GM23338 (cell line): ENCODE measurements around the gene RPLP1. TPM values are rescaled to one million over a fixed set of nuclear protein-coding genes. Genes with fewer than 3 reads are reported as not detected.

Experiments used
- ATAC-seq: fragments of 200-7000 bp; cut with Tn5 transposase; 3 replicates; pipeline ENCODE4 v1.9.1; 2020
- DNase-seq: peaks from one replicate; pipeline ENCODE4 v3.0.0-alpha.2; 2015; ENCODE audit warnings: low spot score
- H2AFZ ChIP-seq: fragments of 200-600 bp; sonication (generic); 2 replicates; pipeline ENCODE4 v1.8.0; 2016; ENCODE audit warnings: antibody characterized with exemption, mild to moderate bottlenecking, moderate library complexity
- H3F3A ChIP-seq: fragments of 200-600 bp; sonication (generic); replicated peaks from 2 replicates; pipeline ENCODE4 v1.8.0; 2017; ENCODE audit warnings: antibody characterized with exemption, mixed run types, low read depth
- H3K27ac ChIP-seq: fragments of 200-600 bp; sonication (generic); 2 replicates; pipeline ENCODE4 v1.6.1; 2016; ENCODE audit warnings: low read depth
- H3K27me3 ChIP-seq: fragments of 200-600 bp; sonication (generic); 2 replicates; pipeline ENCODE4 v1.8.0; 2016; ENCODE audit warnings: mild to moderate bottlenecking, mixed run types, moderate library complexity; ENCODE audit not compliant: insufficient read depth
- H3K36me3 ChIP-seq: fragments of 200-600 bp; sonication (generic); 2 replicates; pipeline ENCODE4 v1.8.0; 2016; ENCODE audit warnings: mild to moderate bottlenecking; ENCODE audit not compliant: insufficient read depth
- H3K4me1 ChIP-seq: fragments of 200-600 bp; sonication (generic); 2 replicates; pipeline ENCODE4 v1.8.0; 2016; ENCODE audit warnings: mild to moderate bottlenecking, moderate library complexity; ENCODE audit not compliant: insufficient read depth
- H3K4me2 ChIP-seq: fragments of 200-600 bp; sonication (generic); 2 replicates; pipeline ENCODE4 v1.7.1; 2017; ENCODE audit warnings: mixed run types
- H3K4me3 ChIP-seq: fragments of 200-600 bp; sonication (generic); 2 replicates; pipeline ENCODE4 v1.6.1; 2016; ENCODE audit warnings: mixed run types
- H3K79me2 ChIP-seq: fragments of 200-600 bp; sonication (generic); replicated peaks from 2 replicates; pipeline ENCODE4 v1.8.0; 2017; ENCODE audit warnings: mild to moderate bottlenecking; ENCODE audit not compliant: insufficient read depth
- H3K9me2 ChIP-seq: fragments of 200-600 bp; sonication (generic); 2 replicates; pipeline ENCODE4 v1.8.0; 2017; ENCODE audit not compliant: insufficient read depth
- H4K20me1 ChIP-seq: fragments of 200-600 bp; sonication (generic); replicated peaks from 2 replicates; pipeline ENCODE4 v1.8.0; 2017; ENCODE audit warnings: mild to moderate bottlenecking; ENCODE audit not compliant: insufficient read depth
- H3K27ac Mint-ChIP-seq: 2 replicates; pipeline ENCODE4 v1.8.0; 2020; ENCODE audit warnings: inconsistent platforms, mild to moderate bottlenecking, moderate library complexity, mixed read lengths
- H3K27me3 Mint-ChIP-seq: 3 replicates; pipeline ENCODE4 v1.8.0; 2022; ENCODE audit warnings: low read depth, mild to moderate bottlenecking, moderate library complexity, mixed read lengths, inconsistent platforms; ENCODE audit not compliant: insufficient read depth, poor library complexity
- H3K36me3 Mint-ChIP-seq: 3 replicates; pipeline ENCODE4 v1.8.0; 2021; ENCODE audit warnings: low read depth, mild to moderate bottlenecking, inconsistent platforms, moderate library complexity, mixed read lengths
- H3K4me1 Mint-ChIP-seq: 3 replicates; pipeline ENCODE4 v1.8.0; 2020; ENCODE audit warnings: mild to moderate bottlenecking, inconsistent platforms, mixed read lengths
- H3K4me3 Mint-ChIP-seq: 3 replicates; pipeline ENCODE4 v1.8.0; 2021; ENCODE audit warnings: moderate library complexity, mild to moderate bottlenecking, inconsistent platforms, mixed read lengths
- H3K9me3 Mint-ChIP-seq: 3 replicates; pipeline ENCODE4 v1.8.0; 2020; ENCODE audit warnings: moderate library complexity, mild to moderate bottlenecking, inconsistent platforms, mixed read lengths
- CREB1 ChIP-seq: fragments of 250-450 bp; sonication (Bioruptor Pico); IDR thresholded peaks from 2 replicates; pipeline ENCODE4 v1.5.0; 2020; ENCODE audit warnings: low read depth, mild to moderate bottlenecking, moderate library complexity
- CTCF ChIP-seq, 2 experiments: fragments of 200-600 bp in 1 of 2; sonication (generic) in 1 of 2; conservative IDR thresholded peaks; 2 replicates each; pipeline versions ENCODE4 v1.5.1 to v1.6.1; 2016 to 2017; ENCODE audit warnings: antibody characterized with exemption in 2 of 2, low read depth in 2 of 2, mild to moderate bottlenecking in 2 of 2, moderate library complexity in 1 of 2
- EZH2 ChIP-seq: fragments of 200-600 bp; sonication (generic); IDR thresholded peaks from one replicate; pipeline ENCODE4 v1.8.0; 2017; ENCODE audit warnings: antibody characterized with exemption, mild to moderate bottlenecking, low read depth; ENCODE audit not compliant: unreplicated experiment
- EZH2phosphoT487 ChIP-seq: fragments of 200-600 bp; sonication (generic); IDR thresholded peaks from one replicate; pipeline ENCODE4 v1.8.1; 2018; ENCODE audit warnings: antibody characterized with exemption; ENCODE audit not compliant: unreplicated experiment
- JUNB ChIP-seq: IDR thresholded peaks from one replicate; pipeline ENCODE4 v1.6.1; 2016; ENCODE audit warnings: antibody characterized with exemption; ENCODE audit not compliant: unreplicated experiment
- NANOG ChIP-seq: IDR thresholded peaks from 2 replicates; pipeline ENCODE4 v1.6.1; 2016; ENCODE audit warnings: antibody characterized with exemption, borderline replicate concordance
- POLR2AphosphoS5 ChIP-seq: IDR thresholded peaks from 2 replicates; pipeline ENCODE4 v1.6.1; 2016; ENCODE audit warnings: antibody characterized with exemption, low read depth
- REST ChIP-seq: IDR thresholded peaks from one replicate; pipeline ENCODE4 v1.6.1; 2018; ENCODE audit warnings: antibody characterized with exemption; ENCODE audit not compliant: unreplicated experiment
- STAT1 ChIP-seq: IDR thresholded peaks from one replicate; pipeline ENCODE4 v1.6.1; 2016; ENCODE audit warnings: antibody characterized with exemption; ENCODE audit not compliant: unreplicated experiment
- ZNF114 ChIP-seq: fragments of 250-450 bp; sonication (Bioruptor Pico); IDR thresholded peaks from 2 replicates; pipeline ENCODE4 v1.5.0; 2020; ENCODE audit warnings: mild to moderate bottlenecking, moderate library complexity
- ZNF331 ChIP-seq: fragments of 250-450 bp; sonication (Bioruptor Pico); IDR thresholded peaks from 2 replicates; pipeline ENCODE4 v1.5.0; 2020; ENCODE audit warnings: low read depth, mild to moderate bottlenecking, moderate library complexity
- polyA plus RNA-seq: library from polyadenylated mRNA; unstranded; fragments of >200 nt; fragmentation: Nextera tagmentation; extraction: Ambion mirVana; gene quantifications from 2 replicates; pipeline ENCODE4 v1.2.1, GENCODE V29; 2016
- total RNA-seq: library from RNA; depleted of rRNA; stranded (reverse); fragments of >200 nt; shearing (Covaris generic); gene quantifications from 2 replicates; pipeline ENCODE4 v1.2.3, GENCODE V29; 2014
- TF ChIP-seq, protein P1 (sequence below): fragments of 250-450 bp; sonication (Bioruptor Pico); IDR thresholded peaks from 2 replicates; pipeline ENCODE4 v1.5.0; 2020; ENCODE audit warnings: mild to moderate bottlenecking, moderate library complexity
- TF ChIP-seq, protein P2 (sequence below): IDR thresholded peaks from 2 replicates; pipeline ENCODE4 v1.6.1; 2016; ENCODE audit warnings: antibody characterized with exemption

RPLP1 gene
- total and polyA plus RNA-seq, 2 experiments from 2014 or later: 283 to 3,258 TPM

- ATAC-seq: no peak
- H3F3A ChIP-seq: no peaks in the 10 kb centered on the region
- DNase-seq: no peak
- Mint-ChIP-seq H3K4me3 (no peak overlapping the region), H3K27ac (no peak overlapping the region), H3K9me3 (no peaks in the 10 kb centered on the region), H3K27me3 (peaks cover 3% of the 10 kb centered on the region), H3K4me1 (peaks cover 2% of the 10 kb centered on the region; the same call in 2 of the 3 replicates), H3K36me3 (no peaks in the 10 kb centered on the region)
- H3K36me3 ChIP-seq: no peaks in the 10 kb centered on the region
- no peaks in the 10 kb centered on the region for H3K79me2 ChIP-seq
- no peaks in the 10 kb centered on the region; the same call in 1 of the 2 replicates for H4K20me1 ChIP-seq
- H3K27me3 ChIP-seq: no peaks in the 10 kb centered on the region
- H3K4me3 ChIP-seq: no peak overlapping the region
- no peak overlapping the region for H3K27ac ChIP-seq
- no peaks in the 10 kb centered on the region for H3K9me2 ChIP-seq
- TF ChIP-seq, protein P1, sequence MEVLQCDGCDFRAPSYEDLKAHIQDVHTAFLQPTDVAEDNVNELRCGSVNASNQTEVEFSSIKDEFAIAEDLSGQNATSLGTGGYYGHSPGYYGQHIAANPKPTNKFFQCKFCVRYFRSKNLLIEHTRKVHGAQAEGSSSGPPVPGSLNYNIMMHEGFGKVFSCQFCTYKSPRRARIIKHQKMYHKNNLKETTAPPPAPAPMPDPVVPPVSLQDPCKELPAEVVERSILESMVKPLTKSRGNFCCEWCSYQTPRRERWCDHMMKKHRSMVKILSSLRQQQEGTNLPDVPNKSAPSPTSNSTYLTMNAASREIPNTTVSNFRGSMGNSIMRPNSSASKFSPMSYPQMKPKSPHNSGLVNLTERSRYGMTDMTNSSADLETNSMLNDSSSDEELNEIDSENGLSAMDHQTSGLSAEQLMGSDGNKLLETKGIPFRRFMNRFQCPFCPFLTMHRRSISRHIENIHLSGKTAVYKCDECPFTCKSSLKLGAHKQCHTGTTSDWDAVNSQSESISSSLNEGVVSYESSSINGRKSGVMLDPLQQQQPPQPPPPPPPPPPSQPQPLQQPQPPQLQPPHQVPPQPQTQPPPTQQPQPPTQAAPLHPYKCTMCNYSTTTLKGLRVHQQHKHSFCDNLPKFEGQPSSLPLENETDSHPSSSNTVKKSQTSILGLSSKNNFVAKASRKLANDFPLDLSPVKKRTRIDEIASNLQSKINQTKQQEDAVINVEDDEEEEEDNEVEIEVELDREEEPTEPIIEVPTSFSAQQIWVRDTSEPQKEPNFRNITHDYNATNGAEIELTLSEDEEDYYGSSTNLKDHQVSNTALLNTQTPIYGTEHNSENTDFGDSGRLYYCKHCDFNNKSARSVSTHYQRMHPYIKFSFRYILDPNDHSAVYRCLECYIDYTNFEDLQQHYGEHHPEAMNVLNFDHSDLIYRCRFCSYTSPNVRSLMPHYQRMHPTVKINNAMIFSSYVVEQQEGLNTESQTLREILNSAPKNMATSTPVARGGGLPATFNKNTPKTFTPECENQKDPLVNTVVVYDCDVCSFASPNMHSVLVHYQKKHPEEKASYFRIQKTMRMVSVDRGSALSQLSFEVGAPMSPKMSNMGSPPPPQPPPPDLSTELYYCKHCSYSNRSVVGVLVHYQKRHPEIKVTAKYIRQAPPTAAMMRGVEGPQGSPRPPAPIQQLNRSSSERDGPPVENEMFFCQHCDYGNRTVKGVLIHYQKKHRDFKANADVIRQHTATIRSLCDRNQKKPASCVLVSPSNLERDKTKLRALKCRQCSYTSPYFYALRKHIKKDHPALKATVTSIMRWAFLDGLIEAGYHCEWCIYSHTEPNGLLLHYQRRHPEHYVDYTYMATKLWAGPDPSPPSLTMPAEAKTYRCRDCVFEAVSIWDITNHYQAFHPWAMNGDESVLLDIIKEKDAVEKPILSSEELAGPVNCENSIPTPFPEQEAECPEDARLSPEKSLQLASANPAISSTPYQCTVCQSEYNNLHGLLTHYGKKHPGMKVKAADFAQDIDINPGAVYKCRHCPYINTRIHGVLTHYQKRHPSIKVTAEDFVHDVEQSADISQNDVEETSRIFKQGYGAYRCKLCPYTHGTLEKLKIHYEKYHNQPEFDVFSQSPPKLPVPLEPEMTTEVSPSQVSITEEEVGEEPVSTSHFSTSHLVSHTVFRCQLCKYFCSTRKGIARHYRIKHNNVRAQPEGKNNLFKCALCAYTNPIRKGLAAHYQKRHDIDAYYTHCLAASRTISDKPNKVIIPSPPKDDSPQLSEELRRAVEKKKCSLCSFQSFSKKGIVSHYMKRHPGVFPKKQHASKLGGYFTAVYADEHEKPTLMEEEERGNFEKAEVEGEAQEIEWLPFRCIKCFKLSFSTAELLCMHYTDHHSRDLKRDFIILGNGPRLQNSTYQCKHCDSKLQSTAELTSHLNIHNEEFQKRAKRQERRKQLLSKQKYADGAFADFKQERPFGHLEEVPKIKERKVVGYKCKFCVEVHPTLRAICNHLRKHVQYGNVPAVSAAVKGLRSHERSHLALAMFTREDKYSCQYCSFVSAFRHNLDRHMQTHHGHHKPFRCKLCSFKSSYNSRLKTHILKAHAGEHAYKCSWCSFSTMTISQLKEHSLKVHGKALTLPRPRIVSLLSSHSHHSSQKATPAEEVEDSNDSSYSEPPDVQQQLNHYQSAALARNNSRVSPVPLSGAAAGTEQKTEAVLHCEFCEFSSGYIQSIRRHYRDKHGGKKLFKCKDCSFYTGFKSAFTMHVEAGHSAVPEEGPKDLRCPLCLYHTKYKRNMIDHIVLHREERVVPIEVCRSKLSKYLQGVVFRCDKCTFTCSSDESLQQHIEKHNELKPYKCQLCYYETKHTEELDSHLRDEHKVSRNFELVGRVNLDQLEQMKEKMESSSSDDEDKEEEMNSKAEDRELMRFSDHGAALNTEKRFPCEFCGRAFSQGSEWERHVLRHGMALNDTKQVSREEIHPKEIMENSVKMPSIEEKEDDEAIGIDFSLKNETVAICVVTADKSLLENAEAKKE (CRISPR knock-in tag): no peak
- TF ChIP-seq ZNF331 (no peak), STAT1 (no peak), EZH2 (no peak), REST (no peak), EZH2phosphoT487 (no peak), CTCF (conservative IDR thresholded peaks at IDR 0.05; ENCODE audit: low read depth in 2 of 2) (no peak), NANOG (no peak), POLR2AphosphoS5 (no peak), CREB1 (CRISPR knock-in tag) (no peak), ZNF114 (no peak), JUNB (no peak)
- TF ChIP-seq, protein P2, sequence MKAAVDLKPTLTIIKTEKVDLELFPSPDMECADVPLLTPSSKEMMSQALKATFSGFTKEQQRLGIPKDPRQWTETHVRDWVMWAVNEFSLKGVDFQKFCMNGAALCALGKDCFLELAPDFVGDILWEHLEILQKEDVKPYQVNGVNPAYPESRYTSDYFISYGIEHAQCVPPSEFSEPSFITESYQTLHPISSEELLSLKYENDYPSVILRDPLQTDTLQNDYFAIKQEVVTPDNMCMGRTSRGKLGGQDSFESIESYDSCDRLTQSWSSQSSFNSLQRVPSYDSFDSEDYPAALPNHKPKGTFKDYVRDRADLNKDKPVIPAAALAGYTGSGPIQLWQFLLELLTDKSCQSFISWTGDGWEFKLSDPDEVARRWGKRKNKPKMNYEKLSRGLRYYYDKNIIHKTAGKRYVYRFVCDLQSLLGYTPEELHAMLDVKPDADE: no peak
- H3K4me1 ChIP-seq: no peaks in the 10 kb centered on the region
- H2AFZ ChIP-seq: no peak overlapping the region
- no peak overlapping the region for H3K4me2 ChIP-seq
These were observed 15.9 kb downstream of the RPLP1 start for GRCh38 chr15:69468241-69469121.
